ENCODE results near the gene TMEM269.
"Not testable (repeated sequence)": the region's sequence is repeated elsewhere in the genome, so short reads cannot be mapped to it uniquely, and the experiment has no call there.

TMEM269 gene

DNA sequence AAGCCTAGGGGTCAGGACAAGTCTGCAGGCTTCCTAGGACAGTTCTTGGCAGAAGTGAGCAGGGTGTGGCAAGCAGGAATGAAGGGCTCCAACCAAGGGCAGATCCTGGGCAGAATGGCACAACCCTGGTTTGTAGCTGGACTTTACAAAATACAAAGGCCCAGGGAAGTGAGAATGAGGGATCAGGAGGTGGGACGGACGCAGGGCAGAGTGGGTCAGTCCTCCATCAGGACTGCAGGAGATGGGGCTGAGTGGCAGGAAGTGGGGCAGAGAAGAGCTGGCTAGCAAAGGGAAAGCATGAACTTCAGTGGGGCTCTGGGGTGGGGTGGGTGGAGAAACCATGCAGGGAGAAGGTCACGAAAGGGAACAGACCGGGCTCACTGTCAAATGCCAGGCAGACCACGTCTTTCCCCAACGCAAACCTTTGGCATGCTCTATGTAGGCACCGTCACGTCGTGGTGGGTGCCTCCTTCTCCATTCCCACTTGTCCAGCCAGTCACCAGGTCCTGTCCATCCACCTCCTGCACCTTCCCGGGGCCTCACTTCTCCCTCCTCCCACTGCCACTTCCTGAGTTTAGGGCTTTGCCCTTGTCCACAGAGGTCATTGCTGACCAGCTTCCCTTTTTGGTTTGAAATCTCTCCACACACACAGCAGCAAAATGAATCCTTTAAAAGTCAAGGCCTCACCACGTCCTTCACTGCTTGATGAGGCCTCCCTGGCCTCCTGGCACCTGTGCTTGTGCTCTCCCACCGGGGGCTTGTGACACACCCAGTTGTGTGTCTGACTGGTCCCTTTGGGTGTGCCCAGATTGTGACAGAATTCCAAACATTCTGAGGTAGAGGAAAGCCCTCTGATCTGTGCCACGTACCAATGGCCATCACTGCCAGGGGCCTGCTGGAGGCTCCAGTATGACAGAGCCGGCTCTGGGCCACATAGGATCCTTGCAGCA, 36.1 kb upstream of the TMEM269 start:
- DNase-seq = no peak

- no peak for DNase-seq
These were observed 34.8 kb upstream of the TMEM269 start for GRCh38 chr1:42750041-42750440.

- DNase-seq = not testable (repeated sequence)
These were observed 33.2 kb upstream of the TMEM269 start for GRCh38 chr1:42751511-42752070.

DNA sequence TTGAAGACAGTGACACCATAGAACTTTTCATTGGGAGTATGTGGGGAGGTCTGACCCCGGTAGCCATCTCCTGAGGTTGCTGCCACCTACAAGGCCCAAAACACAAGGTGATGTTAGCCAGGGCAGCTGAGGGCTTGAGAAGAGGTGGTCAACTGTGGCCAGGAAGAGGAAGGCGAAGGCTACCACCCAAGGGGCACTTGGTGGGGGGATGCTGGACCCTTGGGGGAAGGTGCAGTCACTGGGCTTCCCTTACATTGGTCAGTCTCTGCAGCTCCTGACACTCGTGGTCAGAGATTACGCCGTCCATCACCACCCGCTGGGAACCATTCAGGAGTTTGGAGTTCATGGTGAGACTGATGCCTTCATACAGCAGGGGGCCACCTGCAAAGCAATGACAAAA, 32.5 kb upstream of the TMEM269 start:
- no peak for DNase-seq

- DNase-seq = no peak
These were observed 31.7 kb upstream of the TMEM269 start for GRCh38 chr1:42753070-42753469.

DNA sequence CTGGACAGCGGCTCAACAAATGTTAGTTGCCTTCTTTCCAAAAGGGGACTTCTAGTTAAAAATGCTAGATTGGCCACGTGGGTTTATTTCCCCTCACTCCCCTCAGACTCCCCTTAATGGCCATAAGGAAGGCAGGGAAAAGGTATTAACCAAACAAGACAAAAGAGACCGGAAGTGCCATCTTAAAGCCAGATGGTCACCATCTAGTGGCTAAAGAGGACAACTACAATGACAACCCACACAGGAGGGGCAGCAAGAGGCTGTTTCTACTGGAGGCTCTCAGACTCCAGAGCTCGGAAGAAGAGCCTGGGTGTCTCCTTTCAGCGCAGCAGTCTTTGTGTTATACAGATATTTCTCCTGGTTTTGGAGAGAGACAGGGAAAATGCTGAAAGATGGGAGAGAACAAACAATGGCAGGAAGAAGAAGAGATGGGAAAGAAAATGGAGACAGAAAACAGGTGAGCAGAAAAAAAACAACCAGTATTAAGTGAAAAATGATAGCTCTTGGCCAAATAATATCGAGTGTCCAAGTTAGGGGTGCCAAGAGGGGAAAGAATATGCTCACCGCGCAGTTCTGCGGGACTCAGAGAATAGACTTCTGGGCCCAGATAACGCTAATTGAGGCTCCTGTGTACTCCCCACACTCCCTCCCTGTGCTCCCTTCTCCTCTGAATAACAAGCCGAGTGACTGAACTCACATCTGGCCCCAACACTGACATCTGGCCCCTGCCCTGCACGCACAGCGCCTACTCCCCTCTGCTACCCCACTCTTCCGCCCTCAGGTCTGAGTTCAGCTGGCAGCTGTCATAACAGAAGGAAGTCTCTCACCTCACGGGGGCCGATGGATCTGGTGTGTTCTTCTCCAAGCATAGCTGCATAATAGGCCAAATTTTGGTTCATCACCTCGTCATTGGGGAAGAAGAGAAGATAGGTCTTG, 27.6 kb upstream of the TMEM269 start:
- no peak for DNase-seq

- no peak for DNase-seq
These were observed 26.9 kb upstream of the TMEM269 start for GRCh38 chr1:42757892-42758275.

GRCh38 chr1:42758641-42759040, 26.1 kb upstream of the TMEM269 start:
- DNase-seq = no peak

- no peak for DNase-seq
These were observed 25.7 kb upstream of the TMEM269 start for GRCh38 chr1:42759114-42759513.

DNA sequence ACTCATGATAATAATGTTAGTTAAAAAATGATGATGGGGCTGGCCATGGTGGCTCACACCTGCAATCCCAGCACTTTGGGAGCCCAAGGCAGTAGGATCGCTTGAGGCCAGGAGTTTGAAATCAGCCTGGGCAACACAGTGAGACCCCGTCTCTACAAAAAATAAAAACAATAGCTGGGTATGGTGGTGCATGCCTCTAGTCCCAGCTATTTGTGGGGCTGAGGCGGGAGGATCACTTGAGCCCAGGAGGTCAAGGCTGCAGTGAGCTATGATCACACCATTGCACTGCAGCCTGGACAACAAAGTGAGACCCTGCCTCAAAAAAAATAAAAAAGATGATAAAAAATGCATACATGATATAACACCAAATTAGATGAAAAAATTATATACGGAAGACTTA, 23.2 kb upstream of the TMEM269 start:
- DNase-seq = no peak

DNA sequence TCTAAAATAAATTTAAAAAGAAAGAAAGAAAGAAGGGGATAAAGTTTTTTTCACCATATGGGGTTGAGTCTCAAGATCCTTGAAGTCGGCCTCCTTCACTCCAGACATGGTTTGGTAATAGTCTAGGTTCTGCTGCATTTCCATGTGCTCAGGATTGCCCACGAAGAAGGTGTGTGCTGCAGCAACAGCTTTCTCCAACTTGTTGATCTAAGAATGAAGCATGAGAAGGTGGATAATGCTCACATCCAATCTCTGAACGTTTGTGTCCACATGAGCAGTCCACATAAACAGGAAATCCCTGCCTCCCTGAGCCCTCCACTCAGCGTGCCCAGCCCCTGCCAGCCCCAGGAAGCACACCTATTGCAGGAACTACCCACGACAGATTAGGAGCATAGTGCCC, 22.5 kb upstream of the TMEM269 start:
- no peak for DNase-seq

DNA sequence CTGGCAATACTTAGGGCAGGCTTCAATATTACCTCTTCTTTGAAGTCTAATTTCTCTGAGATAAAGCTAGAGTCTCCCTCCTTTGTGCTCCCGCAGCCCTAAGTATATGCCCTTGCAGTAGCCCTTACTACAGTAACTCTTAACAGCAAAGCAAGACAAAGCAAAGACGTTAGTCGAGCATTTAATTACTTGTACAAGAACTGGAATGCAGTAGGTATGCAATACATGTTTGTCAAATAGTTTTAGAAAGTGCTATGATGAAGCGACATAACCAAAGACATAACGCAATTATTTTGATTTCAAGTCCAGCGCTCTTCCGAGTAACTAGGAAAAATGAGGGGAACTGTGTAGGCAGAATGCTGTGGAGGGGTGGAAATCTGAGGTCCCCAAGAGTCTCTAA, 19.5 kb upstream of the TMEM269 start:
- no peak for DNase-seq

DNA sequence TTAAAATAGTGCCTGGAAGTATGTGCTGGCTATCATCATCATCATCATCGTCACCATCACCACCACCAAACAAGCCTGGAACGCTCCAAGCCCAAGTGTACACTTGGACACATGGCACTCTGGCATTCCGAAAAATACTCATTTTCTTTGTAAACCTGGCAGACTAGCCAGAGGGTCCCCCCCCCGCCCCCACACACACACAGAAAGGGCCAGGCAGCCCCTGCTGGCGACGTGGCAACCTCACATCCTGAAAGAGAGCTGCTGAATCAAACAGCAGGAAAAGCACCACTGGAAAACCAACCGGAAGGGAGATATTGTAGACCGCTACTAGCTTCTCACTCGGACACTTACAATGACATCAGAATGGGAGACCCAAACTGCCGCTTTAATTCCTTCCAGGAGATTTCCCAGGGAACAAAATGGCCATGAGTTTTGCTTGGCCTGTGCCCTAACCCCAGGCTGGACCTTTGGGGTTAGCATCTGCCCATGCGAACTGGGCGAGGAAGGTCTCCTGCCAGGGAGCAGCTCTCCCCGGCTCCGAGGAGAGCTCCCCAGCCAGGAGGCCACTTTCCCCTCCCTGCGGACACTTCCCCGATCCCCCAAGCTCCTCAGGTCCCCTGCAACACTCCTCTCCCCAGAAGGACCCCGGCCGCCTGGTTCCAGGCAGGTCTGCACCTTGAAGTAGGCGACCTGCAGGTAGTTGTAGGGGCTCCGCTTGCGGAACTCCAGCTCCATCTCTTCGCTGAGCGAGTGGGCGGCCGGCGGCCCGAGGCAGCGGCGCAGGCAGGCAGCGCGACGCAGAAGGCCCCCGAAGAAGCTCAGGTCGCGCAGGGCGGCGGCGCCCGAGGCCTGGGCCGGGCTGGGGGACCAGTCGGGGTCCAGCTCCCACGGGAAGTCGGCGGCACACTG, 18.7 kb upstream of the TMEM269 start:
- DNase-seq = peak; percentile 80

GRCh38 chr1:42766741-42767509, 17.9 kb upstream of the TMEM269 start, which contains the start of the genes C1orf50 and P3H1:
TSS of gene C1orf50 (plus strand) at chr1:42767249. CDS start at chr1:42767312, 63 bp downstream.
TSS of gene P3H1 (minus strand) at chr1:42767028. CDS start at chr1:42766971, 57 bp downstream.
- DNase-seq = peak; percentile 100

DNA sequence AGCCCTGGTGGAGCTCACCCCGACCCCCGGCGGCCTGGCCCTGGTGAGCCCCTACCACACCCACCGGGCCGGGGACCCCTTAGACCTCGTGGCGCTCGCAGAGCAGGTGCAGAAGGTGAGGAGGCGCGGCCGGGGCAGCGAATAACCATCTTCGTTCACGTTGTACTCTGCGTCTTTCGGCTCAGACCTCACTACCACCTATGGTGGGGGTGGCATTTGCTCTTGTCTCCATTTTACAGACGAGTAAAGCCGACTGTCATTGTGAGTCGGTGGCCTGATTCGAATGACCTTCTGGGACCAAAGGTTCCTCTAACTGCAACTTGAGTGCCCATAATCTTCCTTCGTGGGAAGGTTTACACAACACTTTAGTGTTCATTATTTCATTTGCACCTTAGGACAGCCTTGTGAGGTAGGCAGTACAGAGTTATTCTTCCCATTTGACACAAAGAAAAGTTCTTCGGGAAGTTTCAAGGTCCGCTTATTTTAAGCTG, 17.2 kb upstream of the TMEM269 start:
- DNase-seq = no peak

GRCh38 chr1:42768172-42768571, 16.6 kb upstream of the TMEM269 start:
- no peak for DNase-seq

GRCh38 chr1:42769811-42770210, 15.0 kb upstream of the TMEM269 start:
- no peak for DNase-seq

DNA sequence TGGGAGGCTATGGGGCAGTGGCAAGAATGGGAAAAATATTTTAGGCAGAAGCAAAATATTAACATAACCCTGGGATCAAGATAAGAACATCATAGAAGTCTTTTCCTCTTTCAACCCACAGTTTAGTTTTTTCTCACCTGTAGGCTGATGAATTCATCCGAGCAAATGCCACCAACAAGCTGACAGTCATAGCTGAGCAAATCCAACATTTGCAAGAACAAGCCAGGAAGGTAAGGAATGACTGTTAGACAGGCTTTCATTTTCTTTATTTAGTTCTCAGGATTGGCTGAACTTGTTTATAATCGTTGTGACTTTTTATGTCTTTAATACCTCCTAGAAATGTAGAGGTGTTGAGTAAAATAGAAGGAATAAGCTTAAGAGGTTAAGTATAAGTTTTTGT, 11.4 kb upstream of the TMEM269 start:
- DNase-seq = no peak

DNA sequence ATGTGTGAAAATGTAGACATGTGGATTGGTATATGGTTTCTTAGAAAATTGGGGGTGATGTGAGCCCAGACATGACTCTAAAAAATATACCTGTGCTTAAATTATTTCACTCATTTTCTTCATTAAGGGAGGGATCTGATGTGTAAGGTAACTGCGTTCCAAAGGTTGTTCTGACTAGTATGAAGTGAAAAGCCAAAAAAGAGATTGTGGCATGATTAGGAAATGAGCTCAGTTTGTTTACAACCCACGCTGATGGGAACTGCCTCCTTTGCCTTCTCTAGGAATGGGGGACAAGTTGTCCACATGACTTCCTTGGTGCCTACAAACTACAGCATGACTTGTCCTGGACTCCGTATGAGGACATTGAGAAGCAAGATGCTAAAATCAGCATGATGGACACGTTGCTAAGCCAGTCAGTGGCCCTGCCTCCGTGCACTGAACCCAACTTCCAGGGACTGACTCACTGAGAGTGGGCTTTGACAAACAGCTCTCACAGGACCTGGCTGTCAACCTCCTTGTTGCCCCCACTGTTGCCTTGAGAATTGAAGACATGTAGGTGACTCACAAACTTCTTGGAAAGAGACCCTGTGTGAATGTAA, 9.8 kb upstream of the TMEM269 start:
- no peak for DNase-seq

- DNase-seq = no peak
These were observed 8.3 kb upstream of the TMEM269 start for GRCh38 chr1:42776502-42776901.

GRCh38 chr1:42777852-42778251, 6.9 kb upstream of the TMEM269 start:
- DNase-seq = no peak

Data from right forelimb (tissue), 1 donor.